Panc1 (cell line): ENCODE measurements around the gene FOXD2.

Experiments
- CTCF ChIP-seq: fragments of 450-650 bp; IDR thresholded peaks from 2 replicates; pipeline ENCODE4 v1.5.1; 2017; ENCODE audit warnings: mild to moderate bottlenecking
- POLR2AphosphoS5 ChIP-seq: IDR thresholded peaks from 2 replicates; pipeline ENCODE4 v1.6.1; 2012; ENCODE audit warnings: mild to moderate bottlenecking, low read depth, low read length, moderate library complexity
- TCF7L2 ChIP-seq: IDR thresholded peaks from 2 replicates; pipeline ENCODE4 v1.6.1; 2011; ENCODE audit warnings: mild to moderate bottlenecking, low read depth, low read length, inconsistent platforms
- TF ChIP-seq, protein P1 (sequence below), 2 experiments: IDR thresholded peaks; 2 replicates each; pipeline ENCODE4 v1.6.1; 2011 to 2012; ENCODE audit warnings: low read depth in 2 of 2, control low read depth in 1 of 2, low read length in 1 of 2, mild to moderate bottlenecking in 1 of 2, moderate library complexity in 1 of 2; ENCODE audit not compliant: insufficient read depth in 1 of 2

DNA sequence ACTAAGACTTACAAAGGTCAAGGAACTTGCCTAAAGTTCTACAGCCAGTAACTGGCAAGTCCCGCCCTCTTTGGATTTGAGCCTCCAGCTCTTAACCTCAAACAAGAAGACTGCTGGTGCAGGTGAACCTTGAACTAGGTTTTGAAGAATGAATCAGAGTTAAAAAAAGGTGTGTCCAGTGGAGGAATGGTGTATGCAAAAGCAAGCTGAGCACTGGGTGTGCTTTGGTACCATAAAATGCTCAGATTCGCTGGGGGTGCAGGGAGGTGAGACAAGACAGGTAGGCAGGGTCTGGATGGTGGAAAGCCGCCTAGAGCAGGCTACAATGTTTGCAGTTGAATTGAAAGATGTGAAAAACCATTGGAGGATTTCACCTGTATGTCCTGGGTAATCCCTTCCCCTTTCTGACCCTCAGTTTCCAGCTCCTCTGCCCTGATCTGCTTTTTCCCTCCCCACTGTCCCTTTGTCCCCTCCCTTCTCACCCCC, 39.8 kb downstream of the FOXD2 start:
- TF ChIP-seq CTCF: no peak
- no peak for TF ChIP-seq POLR2AphosphoS5
- TF ChIP-seq TCF7L2: no peak
- TF ChIP-seq, protein P1, sequence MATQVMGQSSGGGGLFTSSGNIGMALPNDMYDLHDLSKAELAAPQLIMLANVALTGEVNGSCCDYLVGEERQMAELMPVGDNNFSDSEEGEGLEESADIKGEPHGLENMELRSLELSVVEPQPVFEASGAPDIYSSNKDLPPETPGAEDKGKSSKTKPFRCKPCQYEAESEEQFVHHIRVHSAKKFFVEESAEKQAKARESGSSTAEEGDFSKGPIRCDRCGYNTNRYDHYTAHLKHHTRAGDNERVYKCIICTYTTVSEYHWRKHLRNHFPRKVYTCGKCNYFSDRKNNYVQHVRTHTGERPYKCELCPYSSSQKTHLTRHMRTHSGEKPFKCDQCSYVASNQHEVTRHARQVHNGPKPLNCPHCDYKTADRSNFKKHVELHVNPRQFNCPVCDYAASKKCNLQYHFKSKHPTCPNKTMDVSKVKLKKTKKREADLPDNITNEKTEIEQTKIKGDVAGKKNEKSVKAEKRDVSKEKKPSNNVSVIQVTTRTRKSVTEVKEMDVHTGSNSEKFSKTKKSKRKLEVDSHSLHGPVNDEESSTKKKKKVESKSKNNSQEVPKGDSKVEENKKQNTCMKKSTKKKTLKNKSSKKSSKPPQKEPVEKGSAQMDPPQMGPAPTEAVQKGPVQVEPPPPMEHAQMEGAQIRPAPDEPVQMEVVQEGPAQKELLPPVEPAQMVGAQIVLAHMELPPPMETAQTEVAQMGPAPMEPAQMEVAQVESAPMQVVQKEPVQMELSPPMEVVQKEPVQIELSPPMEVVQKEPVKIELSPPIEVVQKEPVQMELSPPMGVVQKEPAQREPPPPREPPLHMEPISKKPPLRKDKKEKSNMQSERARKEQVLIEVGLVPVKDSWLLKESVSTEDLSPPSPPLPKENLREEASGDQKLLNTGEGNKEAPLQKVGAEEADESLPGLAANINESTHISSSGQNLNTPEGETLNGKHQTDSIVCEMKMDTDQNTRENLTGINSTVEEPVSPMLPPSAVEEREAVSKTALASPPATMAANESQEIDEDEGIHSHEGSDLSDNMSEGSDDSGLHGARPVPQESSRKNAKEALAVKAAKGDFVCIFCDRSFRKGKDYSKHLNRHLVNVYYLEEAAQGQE (IDR thresholded peaks at IDR 0.05; ENCODE audit: insufficient read depth in 1 of 2, low read depth in 2 of 2, low read length in 1 of 2): no peak
